Memory B cell (primary cell): ENCODE measurements around the gene DSC1.

Source experiments
- ATAC-seq: fragments of 150-1000 bp; cut with Tn5 transposase; 2 replicates; pipeline ENCODE4 v1.10.0; 2021; ENCODE audit warnings: low read depth, mild to moderate bottlenecking, moderate library complexity
- DNase-seq, 2 donors: peaks; one replicate each; pipeline ENCODE4 v3.0.0; 2022; ENCODE audit warnings: low spot score in 2 of 2
- H3K27ac Mint-ChIP-seq: one replicate; pipeline ENCODE4 v1.8.0; 2022; ENCODE audit warnings: mild to moderate bottlenecking, moderate library complexity, mixed read lengths
- H3K27me3 Mint-ChIP-seq: one replicate; pipeline ENCODE4 v1.8.0; 2022; ENCODE audit warnings: mixed read lengths
- H3K36me3 Mint-ChIP-seq: one replicate; pipeline ENCODE4 v1.8.0; 2022; ENCODE audit warnings: mild to moderate bottlenecking, mixed read lengths
- H3K4me1 Mint-ChIP-seq: one replicate; pipeline ENCODE4 v1.8.0; 2022; ENCODE audit warnings: mixed read lengths
- H3K4me3 Mint-ChIP-seq: one replicate; pipeline ENCODE4 v1.8.0; 2022; ENCODE audit warnings: mild to moderate bottlenecking, moderate library complexity, mixed read lengths
- H3K9me3 Mint-ChIP-seq: one replicate; pipeline ENCODE4 v1.8.0; 2022; ENCODE audit warnings: mixed read lengths

The DSC1 gene

GRCh38 chr18:31088532-31088931 lies 74.1 kb downstream of the DSC1 start:
- Mint-ChIP-seq H3K4me1 (no peaks in the 10 kb centered on the region), H3K36me3 (no peaks in the 10 kb centered on the region), H3K9me3 (peaks cover 2% of the 10 kb centered on the region), H3K27ac (no peak overlapping the region), H3K4me3 (no peak overlapping the region), H3K27me3 (no peaks in the 10 kb centered on the region)
- DNase-seq (no peak), ATAC-seq (no peak)

- H3K4me3 Mint-ChIP-seq, result no peak overlapping the region
- ATAC-seq, result no peak
- H3K9me3 Mint-ChIP-seq, result peaks cover 4% of the 10 kb centered on the region
- DNase-seq, result no peak
- H3K36me3 Mint-ChIP-seq, result no peaks in the 10 kb centered on the region
- H3K4me1 Mint-ChIP-seq, result no peaks in the 10 kb centered on the region
- H3K27me3 Mint-ChIP-seq, result no peaks in the 10 kb centered on the region
- no peak overlapping the region for H3K27ac Mint-ChIP-seq
Measured at GRCh38 chr18:31079973-31080372, 82.7 kb downstream of the DSC1 start.
